GM12878 (cell line): ENCODE measurements around the gene DUOXA2. TPM values are rescaled to one million over a fixed set of nuclear protein-coding genes. Genes with fewer than 3 reads are reported as not detected.

ENCODE experiments used
- ATAC-seq: fragments of 200-7000 bp; cut with Tn5 transposase; 3 replicates; pipeline ENCODE4 v1.9.1; 2020; ENCODE audit warnings: mild to moderate bottlenecking, moderate library complexity
- BruUV-seq: library from RNA; stranded (reverse); fragments of 400-500 nt; replicated peaks from 2 replicates; lab custom pipeline; 2021; lab: Mats Ljungman, UMichigan
- CTCF ChIA-PET: fragments of 300-600 bp; sonication (Branson Sonifier 250); formaldehyde crosslinking; extraction: SDS; loops from one replicate; lab custom pipeline; 2021; ENCODE audit warnings: inconsistent platforms; lab: Yijun Ruan, JAX
- POLR2A ChIA-PET: fragments of 350-600 bp; formaldehyde crosslinking; extraction: SDS; loops from one replicate; lab custom pipeline; 2021; ENCODE audit warnings: inconsistent platforms; lab: Charles Lee
- RAD21 ChIA-PET: fragments of 300-600 bp; sonication (Branson Sonifier 250); formaldehyde crosslinking; loops from one replicate; lab custom pipeline; 2023; ENCODE audit warnings: antibody characterized with exemption; ENCODE audit not compliant: unreplicated experiment; lab: Charles Lee
- SMC1A ChIA-PET: fragments of 300-600 bp; sonication (Branson Sonifier 250); formaldehyde crosslinking; loops from one replicate; lab custom pipeline; 2023; ENCODE audit not compliant: unreplicated experiment, uncharacterized antibody; lab: Charles Lee
- DNase-seq: peaks from one replicate; pipeline ENCODE4 v3.0.0-alpha.2; 2011; ENCODE audit warnings: low read depth, low spot score
- FAIRE-seq: peaks from 3 replicates; lab custom pipeline; 2011; peaks lifted over from hg19 to GRCh38; lab: Jason Lieb, UNC
- H2AFZ ChIP-seq: 2 replicates; pipeline ENCODE4 v1.6.0; 2011; ENCODE audit warnings: low read depth, low read length, control low read depth; ENCODE audit not compliant: control insufficient read depth
- H3K27ac ChIP-seq: 2 replicates; pipeline ENCODE4 v1.5.1; 2011; ENCODE audit warnings: control low read depth; ENCODE audit not compliant: control insufficient read depth, insufficient read depth
- H3K27me3 ChIP-seq, 2 experiments: replicated peaks in 1 of 2; 2 replicates each; pipeline versions ENCODE4 v1.6.0 to v1.6.1; 2011; ENCODE audit warnings: low read length in 1 of 2; ENCODE audit not compliant: control insufficient read depth in 2 of 2, insufficient read depth in 2 of 2
- H3K36me3 ChIP-seq, 2 experiments: 2 replicates each; pipeline ENCODE4 v1.5.1; 2011; ENCODE audit warnings: low read length in 1 of 2; ENCODE audit not compliant: control insufficient read depth in 2 of 2, insufficient read depth in 2 of 2
- H3K4me1 ChIP-seq: 2 replicates; pipeline ENCODE4 v1.6.1; 2011; ENCODE audit warnings: mild to moderate bottlenecking, low read length, moderate library complexity, mixed read lengths; ENCODE audit not compliant: control insufficient read depth, insufficient read depth
- H3K4me2 ChIP-seq: 2 replicates; pipeline ENCODE4 v1.6.0; 2011; ENCODE audit warnings: control low read depth; ENCODE audit not compliant: control insufficient read depth, insufficient read depth
- H3K4me3 ChIP-seq: fragments of 200-600 bp; sonication (generic); 2 replicates; pipeline ENCODE4 v1.5.1; 2016
- H3K79me2 ChIP-seq: 2 replicates; pipeline ENCODE4 v1.6.0; 2011; ENCODE audit warnings: low read length; ENCODE audit not compliant: control insufficient read depth, insufficient read depth
- H3K9ac ChIP-seq: 2 replicates; pipeline ENCODE4 v1.8.0; 2011; ENCODE audit warnings: low read length, control low read depth, mixed read lengths; ENCODE audit not compliant: control insufficient read depth, insufficient read depth
- H3K9me3 ChIP-seq: replicated peaks from 3 replicates; pipeline ENCODE4 v1.5.1; 2011; ENCODE audit warnings: mild to moderate bottlenecking, low read length; ENCODE audit not compliant: control insufficient read depth, insufficient read depth
- H4K20me1 ChIP-seq: 2 replicates; pipeline ENCODE4 v1.6.0; 2011; ENCODE audit not compliant: control insufficient read depth, insufficient read depth
- BRCA1 ChIP-seq: IDR thresholded peaks from 2 replicates; pipeline ENCODE4 v1.6.1; 2011; ENCODE audit warnings: low read depth, low read length, improper control_type of control experiment
- CEBPZ ChIP-seq: fragments of 150-350 bp; IDR thresholded peaks from 2 replicates; pipeline ENCODE4 v1.6.1; 2016; ENCODE audit warnings: low read depth, low read length
- CHD1 ChIP-seq: IDR thresholded peaks from 2 replicates; pipeline ENCODE4 v1.6.1; 2012; ENCODE audit warnings: low read depth, low read length, improper control_type of control experiment
- E4F1 ChIP-seq: fragments of 450-650 bp; IDR thresholded peaks from 2 replicates; pipeline ENCODE4 v1.6.1; 2018; ENCODE audit warnings: borderline replicate concordance, mild to moderate bottlenecking; ENCODE audit not compliant: partially characterized antibody
- FOXK2 ChIP-seq: fragments of 450-650 bp; IDR thresholded peaks from 2 replicates; pipeline ENCODE4 v1.6.1; 2017; ENCODE audit warnings: mild to moderate bottlenecking, moderate library complexity
- KAT2A ChIP-seq: conservative IDR thresholded peaks from 2 replicates; pipeline ENCODE4 v1.6.1; 2011; ENCODE audit warnings: low read depth, low read length; ENCODE audit not compliant: control insufficient read depth
- MTA2 ChIP-seq: fragments of 450-650 bp; IDR thresholded peaks from 2 replicates; pipeline ENCODE4 v1.6.1; 2016; ENCODE audit warnings: low read depth, mild to moderate bottlenecking, moderate library complexity
- POLR2AphosphoS2 ChIP-seq: IDR thresholded peaks from 2 replicates; pipeline ENCODE4 v1.6.1; 2011; ENCODE audit warnings: low read depth, mild to moderate bottlenecking, low read length, improper control_type of control experiment, moderate library complexity
- RELA ChIP-seq: fragments of 450-650 bp; IDR thresholded peaks from 2 replicates; pipeline ENCODE4 v1.8.0; 2014; ENCODE audit warnings: borderline replicate concordance; ENCODE audit not compliant: partially characterized antibody
- SMC3 ChIP-seq: IDR thresholded peaks from 2 replicates; pipeline ENCODE4 v1.6.1; 2011; ENCODE audit warnings: low read length, improper control_type of control experiment, borderline replicate concordance
- ZBTB11 ChIP-seq: fragments of 450-650 bp; formaldehyde crosslinking; IDR thresholded peaks from 2 replicates; pipeline ENCODE4 v1.5.0; 2022; ENCODE audit warnings: mild to moderate bottlenecking, missing genetic modification characterization
- ZNF274 ChIP-seq: IDR thresholded peaks from one replicate; pipeline ENCODE4 v1.8.0; 2011; ENCODE audit not compliant: insufficient read length, insufficient read depth
- WGBS: methylation state at CpG from one replicate; pipeline ENCODE4 v1.1.6; 2016; ENCODE audit warnings: low lambda C conversion rate; ENCODE audit not compliant: insufficient replicate concordance, insufficient coverage; ENCODE audit errors: missing lambda C conversion rate; 5-methylcytosine and 5-hydroxymethylcytosine counted together
- in situ Hi-C: fragments of 300-500 bp; cut with MboI; formaldehyde crosslinking; loops from 9 replicates; pipeline ENCODE4 v1.14.3; 2018; ENCODE audit warnings: mixed read lengths
- intact Hi-C: fragments of 100-400 bp; cut with micrococcal nuclease; formaldehyde crosslinking; loops from one replicate; pipeline ENCODE4 v1.14.2; 2022; ENCODE audit not compliant: unreplicated experiment
- polyA plus RNA-seq, 11 experiments: library from polyadenylated mRNA; depleted of rRNA in 4 of 11; unstranded in 6 of 11; stranded (reverse) in 5 of 11; fragments of >200 nt; fragmentation: Nextera tagmentation in 4 of 11; fragmentation: Illumina TruSeq in 1 of 11; extraction: Ambion mirVana in 4 of 11; extraction: Trizol in 1 of 11; gene quantifications; 1 replicate in 1 of 11; 2 replicates in 10 of 11; pipeline versions ENCODE4 v1.2.1 to v1.2.3, GENCODE V29; 2011 to 2016; ENCODE audit warnings: inconsistent platforms in 2 of 11, missing spikeins in 2 of 11, low read depth in 1 of 11
- total RNA-seq, 4 experiments: library from RNA; depleted of rRNA in 3 of 4; stranded (reverse); fragments of >200 nt in 3 of 4; fragmentation: Illumina TruSeq in 1 of 4; extraction: Trizol in 1 of 4; gene quantifications; 2 replicates each; pipeline versions ENCODE4 v1.2.1 to v1.2.3, GENCODE V29; 2013 to 2021

Gene DUOXA2
- total and polyA plus RNA-seq, 10 of the 15 experiments (the other 5 are each of a cell fraction or from before 2014, with no cell fraction given) = not detected

- TF ChIP-seq CHD1 = no peak
- no peak for TF ChIP-seq ZNF274
- TF ChIP-seq KAT2A = no peak
- no peak for TF ChIP-seq E4F1
- TF ChIP-seq BRCA1 = no peak
- TF ChIP-seq CEBPZ = no peak
- no peak for TF ChIP-seq FOXK2
- TF ChIP-seq ZBTB11 (CRISPR knock-in tag) = no peak
- TF ChIP-seq SMC3 = no peak
- no peak for TF ChIP-seq RELA
- no peak for TF ChIP-seq POLR2AphosphoS2
- TF ChIP-seq MTA2 = no peak
- intact Hi-C loops (no loop called here), in situ Hi-C loops (no loop called here)
- DNase-seq = no peak
- Histone ChIP-seq H3K27me3 (no peaks in the 10 kb centered on the region; a peak in 2 of 4 replicates), H3K4me2 (no peak overlapping the region), H3K79me2 (no peaks in the 10 kb centered on the region), H2AFZ (no peak overlapping the region), H3K4me3 (no peak overlapping the region), H3K4me1 (no peaks in the 10 kb centered on the region), H3K9me3 (no peaks in the 10 kb centered on the region), H4K20me1 (no peaks in the 10 kb centered on the region; the same call in 1 of the 2 replicates), H3K27ac (no peak overlapping the region), H3K9ac (no peak overlapping the region), H3K36me3 (no peaks in the 10 kb centered on the region)
- ChIA-PET POLR2A (no interaction called here), SMC1A (no interaction called here), CTCF (no interaction called here), RAD21 (no interaction called here)
- ATAC-seq = no peak
- no peak for FAIRE-seq
- BruUV-seq = no TSS peak
- 55% methylated on average over 23 of the region's 23 CpGs for WGBS
These were observed 14.5 kb upstream of the DUOXA2 start for GRCh38 chr15:45099549-45100165.
